Measurements from ENCODE around the gene CDH4.
"Not testable (repeated sequence)": the region's sequence is repeated elsewhere in the genome, so short reads cannot be mapped to it uniquely, and the experiment has no call there.

Gene CDH4

GRCh38 chr20:61841966-61842365 is 589.9 kb downstream of the CDH4 start:
- DNase-seq = peak; percentile 31

GRCh38 chr20:61844621-61845020 is 592.6 kb downstream of the CDH4 start:
- DNase-seq = no peak

GRCh38 chr20:61845233-61845671 is 593.2 kb downstream of the CDH4 start:
- DNase-seq = no peak

GRCh38 chr20:61846074-61846473 is 594.0 kb downstream of the CDH4 start:
- no peak for DNase-seq

GRCh38 chr20:61846741-61847419 is 594.8 kb downstream of the CDH4 start:
- no peak for DNase-seq

GRCh38 chr20:61847420-61847748 is 595.3 kb downstream of the CDH4 start:
- DNase-seq = no peak

- no peak for DNase-seq
Measured at GRCh38 chr20:61847986-61848385, 595.9 kb downstream of the CDH4 start.

- DNase-seq = no peak
Measured at GRCh38 chr20:61848851-61849250, 596.8 kb downstream of the CDH4 start.

GRCh38 chr20:61849376-61849775 is 597.3 kb downstream of the CDH4 start:
- DNase-seq = no peak

- DNase-seq = no peak
Measured at GRCh38 chr20:61849822-61850221, 597.8 kb downstream of the CDH4 start.

- no peak for DNase-seq
Measured at GRCh38 chr20:61850457-61850856, 598.4 kb downstream of the CDH4 start.

- DNase-seq = peak; percentile 6
Measured at GRCh38 chr20:61850926-61851900, 599.2 kb downstream of the CDH4 start.

GRCh38 chr20:61852268-61853072 is 600.4 kb downstream of the CDH4 start:
- no peak for DNase-seq

GRCh38 chr20:61853073-61854005 is 601.3 kb downstream of the CDH4 start:
- DNase-seq = no peak

GRCh38 chr20:61854538-61854937 is 602.5 kb downstream of the CDH4 start:
- DNase-seq = not testable (repeated sequence)

- no peak for DNase-seq
Measured at GRCh38 chr20:61855286-61855685, 603.2 kb downstream of the CDH4 start.

- no peak for DNase-seq
Measured at GRCh38 chr20:61856626-61857413, 604.8 kb downstream of the CDH4 start.

- DNase-seq = no peak
Measured at GRCh38 chr20:61857414-61857775, 605.3 kb downstream of the CDH4 start.

GRCh38 chr20:61857884-61858283 is 605.8 kb downstream of the CDH4 start:
- no peak for DNase-seq

GRCh38 chr20:61859767-61860166 is 607.7 kb downstream of the CDH4 start:
- DNase-seq = no peak

GRCh38 chr20:61860260-61860987 is 608.4 kb downstream of the CDH4 start:
- no peak for DNase-seq
